Nasal cavity respiratory epithelium epithelial cell of viscerocranial mucosa (primary cell): ENCODE measurements around the gene ANKRD30BL. TPM values are rescaled to one million over a fixed set of nuclear protein-coding genes. Genes with fewer than 3 reads are reported as not detected.

Source experiments
- total RNA-seq: library from RNA; depleted of rRNA; stranded (reverse); fragments of >200 nt; gene quantifications from 2 replicates; pipeline ENCODE4 v1.2.3, GENCODE V29; 2014

Gene ANKRD30BL, protein sequence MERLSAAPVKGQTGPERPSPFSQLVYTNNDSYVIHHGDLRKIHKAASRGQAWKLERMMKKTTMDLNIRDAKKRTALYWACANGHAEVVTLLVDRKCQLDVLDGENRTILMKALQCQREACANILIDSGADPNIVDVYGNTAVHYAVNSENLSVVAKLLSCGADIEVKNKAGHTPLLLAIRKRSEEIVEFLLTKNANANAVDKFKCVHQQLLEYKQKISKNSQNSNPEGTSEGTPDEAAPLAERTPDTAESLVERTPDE
- not detected in 2 replicates for total RNA-seq

DNA sequence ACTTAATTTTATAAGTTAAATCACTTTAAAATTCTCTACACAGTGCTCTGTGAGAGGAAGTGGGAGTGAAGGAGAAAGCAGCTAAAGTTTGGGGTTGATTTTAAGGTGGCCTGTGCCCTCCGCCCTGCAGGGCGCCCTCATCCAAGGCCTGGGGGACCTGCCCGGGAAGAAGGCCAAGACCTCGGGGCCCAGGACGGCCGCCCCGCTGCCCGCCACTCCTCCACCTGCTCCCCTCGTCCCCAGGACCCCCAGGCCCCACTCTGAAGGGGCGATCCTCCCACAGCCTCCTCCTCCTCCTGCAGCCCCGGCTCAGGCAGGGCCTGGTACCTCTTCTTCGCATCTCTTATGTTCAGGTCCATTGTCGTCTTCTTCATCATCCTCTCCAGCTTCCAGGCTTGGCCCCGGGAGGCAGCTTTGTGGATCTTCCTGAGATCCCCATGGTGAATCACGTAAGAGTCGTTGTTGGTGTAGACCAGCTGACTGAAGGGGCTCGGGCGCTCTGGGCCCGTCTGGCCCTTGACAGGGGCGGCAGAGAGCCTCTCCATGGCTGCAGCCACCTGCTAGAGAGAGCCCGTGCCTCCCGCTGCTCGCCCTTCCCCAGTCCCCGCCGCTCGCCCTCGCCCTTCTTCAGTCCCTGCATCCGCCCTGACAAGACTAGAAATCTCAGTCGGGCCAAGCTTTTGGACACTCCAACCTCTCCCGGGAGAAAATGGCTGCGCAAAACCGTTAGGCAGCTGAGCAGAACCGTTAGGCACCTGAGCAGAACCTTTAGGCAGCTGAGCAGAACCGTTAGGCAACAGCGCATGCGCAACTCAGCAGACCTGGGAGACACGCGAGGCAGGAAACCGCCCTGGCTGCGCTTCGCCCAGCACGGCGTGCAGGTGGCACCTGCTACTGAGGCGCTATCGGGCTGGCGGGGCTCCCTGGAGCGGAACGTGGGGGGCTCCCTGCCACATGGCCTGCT lies at the start of gene ANKRD30BL:
Gene ANKRD30BL (minus strand): TSS at position 792 of the 964 bp plus-strand sequence. CDS start 247 bp downstream, at position 545.

